Cardiac muscle cell (in vitro differentiated cells and primary cell): Measurements from ENCODE around the gene PCDHGA12. TPM values are rescaled to one million over a fixed set of nuclear protein-coding genes. Genes with fewer than 3 reads are reported as not detected.
"Not testable (repeated sequence)": the region's sequence is repeated elsewhere in the genome, so short reads cannot be mapped to it uniquely, and the experiment has no call there.

Experiments used
- DNase-seq, 2 donors: peaks; one replicate each; pipeline versions ENCODE4 v3.0.0 to v3.0.0-alpha.2; 2010 to 2017; ENCODE audit warnings: low read depth in 1 of 2, low spot score in 1 of 2
- H3K27ac ChIP-seq: fragments of 200-600 bp; sonication (generic); 2 replicates; pipeline ENCODE4 v1.5.1; 2016
- H3K27me3 ChIP-seq: fragments of 200-600 bp; sonication (generic); 2 replicates; pipeline ENCODE4 v1.6.0; 2016; ENCODE audit warnings: control low read depth
- H3K36me3 ChIP-seq: fragments of 200-600 bp; sonication (generic); 2 replicates; pipeline ENCODE4 v1.5.1; 2016; ENCODE audit warnings: control low read depth
- H3K4me1 ChIP-seq: fragments of 200-600 bp; sonication (generic); 2 replicates; pipeline ENCODE4 v1.8.1; 2017; ENCODE audit warnings: low read depth, mild to moderate bottlenecking, mixed run types
- H3K4me3 ChIP-seq: fragments of 200-600 bp; sonication (generic); 2 replicates; pipeline ENCODE4 v1.5.1; 2016; ENCODE audit warnings: mild to moderate bottlenecking
- H3K9me3 ChIP-seq: fragments of 200-600 bp; sonication (generic); 2 replicates; pipeline ENCODE4 v1.5.1; 2017; ENCODE audit warnings: low read depth, mild to moderate bottlenecking, control low read depth
- CTCF ChIP-seq: IDR thresholded peaks from 2 replicates; pipeline ENCODE4 v1.5.1; 2012; ENCODE audit warnings: low read depth, mild to moderate bottlenecking, low read length
- polyA plus RNA-seq: library from polyadenylated mRNA; unstranded; fragments of >200 nt; fragmentation: Nextera tagmentation; extraction: Ambion mirVana; gene quantifications from 2 replicates; pipeline ENCODE4 v1.2.1, GENCODE V29; 2016
- total RNA-seq: library from RNA; depleted of rRNA; stranded (reverse); fragments of >200 nt; gene quantifications from 2 replicates; pipeline ENCODE4 v1.2.3, GENCODE V29; 2016

PCDHGA12 gene
- total and polyA plus RNA-seq, 2 experiments from 2014 or later = 0.45 to 6.1 TPM

GRCh38 chr5:141403387-141403786 is 26.9 kb upstream of the PCDHGA12 start:
- Histone ChIP-seq H3K4me3 (no peak overlapping the region), H3K4me1 (no peaks in the 10 kb centered on the region), H3K27ac (no peak overlapping the region), H3K36me3 (no peaks in the 10 kb centered on the region), H3K9me3 (no peaks in the 10 kb centered on the region), H3K27me3 (no peaks in the 10 kb centered on the region)
- TF ChIP-seq CTCF = no peak
- DNase-seq = no peak

- H3K9me3 ChIP-seq, H3K27me3 ChIP-seq, H3K4me1 ChIP-seq, H3K36me3 ChIP-seq: not testable (repeated sequence)
- H3K27ac ChIP-seq = peak within 1 kb of the TSS; percentile 91
- TF ChIP-seq CTCF = peak; percentile 54
- peak; percentile 58 to 88 for DNase-seq
- peak within 1 kb of the TSS; percentile 69 for H3K4me3 ChIP-seq
Measured at GRCh38 chr5:141407790-141408505, 22.4 kb upstream of the PCDHGA12 start, which contains the start of gene PCDHGB6. Gene PCDHGB6 (plus strand): TSS chr5:141408021. CDS start chr5:141408203, 182 bp downstream.

- H3K27ac ChIP-seq = no peak overlapping the region
- no peaks in the 10 kb centered on the region for H3K27me3 ChIP-seq
- H3K4me3 ChIP-seq = no peak overlapping the region
- H3K9me3 ChIP-seq = peaks cover 8% of the 10 kb centered on the region
- no peaks in the 10 kb centered on the region for H3K36me3 ChIP-seq
- peaks cover 4% of the 10 kb centered on the region for H3K4me1 ChIP-seq
- DNase-seq = no peak
- TF ChIP-seq CTCF = no peak
Measured at GRCh38 chr5:141409598-141410306, 20.6 kb upstream of the PCDHGA12 start.

- TF ChIP-seq CTCF = no peak
- Histone ChIP-seq H3K27me3 (no peaks in the 10 kb centered on the region), H3K9me3 (peaks cover 8% of the 10 kb centered on the region), H3K4me3 (no peak overlapping the region), H3K36me3 (no peaks in the 10 kb centered on the region), H3K27ac (no peak overlapping the region), H3K4me1 (peaks cover 4% of the 10 kb centered on the region)
- DNase-seq = no peak
Measured at GRCh38 chr5:141411575-141411974, 18.7 kb upstream of the PCDHGA12 start.

DNA sequence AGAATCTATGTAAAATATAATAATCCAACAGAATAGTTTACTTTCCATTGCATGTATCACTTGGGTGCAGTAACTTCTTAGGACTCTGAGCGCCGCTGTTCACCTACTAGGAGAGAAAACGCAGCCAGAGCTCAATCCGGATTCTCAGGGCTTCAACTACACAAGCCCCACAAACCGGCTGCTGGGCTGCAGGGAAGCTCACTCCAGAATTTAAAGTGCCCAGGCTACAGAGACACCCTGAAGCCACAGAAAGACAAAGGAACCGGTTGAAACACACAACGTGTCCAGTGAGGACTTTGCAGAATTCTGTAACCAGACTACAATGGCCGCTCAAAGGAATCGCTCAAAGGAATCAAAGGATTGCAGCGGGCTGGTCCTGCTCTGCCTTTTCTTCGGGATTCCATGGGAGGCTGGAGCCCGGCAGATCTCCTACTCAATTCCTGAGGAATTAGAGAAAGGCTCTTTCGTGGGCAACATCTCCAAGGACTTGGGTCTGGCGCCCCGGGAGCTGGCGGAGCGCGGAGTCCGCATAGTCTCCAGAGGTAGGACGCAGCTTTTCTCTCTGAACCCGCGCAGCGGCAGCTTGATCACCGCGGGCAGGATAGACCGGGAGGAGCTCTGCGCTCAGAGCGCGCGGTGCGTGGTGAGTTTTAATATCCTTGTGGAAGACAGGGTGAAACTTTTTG is 17.3 kb upstream of the PCDHGA12 start, which contains the start of gene PCDHGA10:
PCDHGA10 (plus strand) TSS at position 134 of the 686 bp plus-strand sequence; CDS start at position 323, 189 bp downstream.
- peak; percentile 74 for TF ChIP-seq CTCF
- Histone ChIP-seq H3K27me3 (no peaks in the 10 kb centered on the region), H3K9me3 (peaks cover 8% of the 10 kb centered on the region), H3K4me1 (peaks cover 4% of the 10 kb centered on the region), H3K27ac (peak within 1 kb of the TSS; percentile 78), H3K4me3 (peak within 1 kb of the TSS; percentile 56), H3K36me3 (no peaks in the 10 kb centered on the region)
- peak; percentile 77 for DNase-seq
